Activated CD8-positive, alpha-beta T cell treated with anti-CD3 and anti-CD28 coated beads for 36 hours (primary cell): ENCODE measurements around the gene CCL13. TPM values are rescaled to one million over a fixed set of nuclear protein-coding genes. Genes with fewer than 3 reads are reported as not detected.

Experiments used
- ATAC-seq: fragments of 200-7000 bp; cut with Tn5 transposase; one replicate; pipeline ENCODE4 v1.10.0; 2021; ENCODE audit warnings: mild to moderate bottlenecking, moderate library complexity
- CTCF ChIA-PET: fragments of 350-600 bp; sonication (Branson Sonifier 250); formaldehyde crosslinking; loops from one replicate; lab custom pipeline; 2021; ENCODE audit warnings: antibody characterized with exemption; lab: Charles Lee
- POLR2A ChIA-PET: fragments of 350-600 bp; sonication (Branson Sonifier 250); formaldehyde crosslinking; loops from one replicate; lab custom pipeline; 2021; ENCODE audit warnings: antibody characterized with exemption; lab: Charles Lee
- DNase-seq: peaks from one replicate; pipeline ENCODE4 v3.0.0-alpha.2; 2020
- H3K27ac Mint-ChIP-seq: one replicate; pipeline ENCODE4 v1.8.0; 2021; ENCODE audit warnings: mild to moderate bottlenecking, mixed read lengths
- H3K27me3 Mint-ChIP-seq: one replicate; pipeline ENCODE4 v1.8.0; 2021; ENCODE audit warnings: mixed read lengths
- H3K36me3 Mint-ChIP-seq: one replicate; pipeline ENCODE4 v1.8.0; 2021; ENCODE audit warnings: low read depth, mixed read lengths
- H3K4me1 Mint-ChIP-seq: one replicate; pipeline ENCODE4 v1.8.0; 2021; ENCODE audit warnings: low read depth, mixed read lengths
- H3K4me3 Mint-ChIP-seq: one replicate; pipeline ENCODE4 v1.8.0; 2021; ENCODE audit warnings: mild to moderate bottlenecking, moderate library complexity, mixed read lengths
- H3K9me3 Mint-ChIP-seq: one replicate; pipeline ENCODE4 v1.8.0; 2021; ENCODE audit warnings: mixed read lengths
- CTCF ChIP-seq: fragments of 200-600 bp; IDR thresholded peaks from one replicate; pipeline ENCODE4 v1.8.0; 2022; ENCODE audit warnings: antibody characterized with exemption, mild to moderate bottlenecking
- intact Hi-C: fragments of 100-400 bp; cut with micrococcal nuclease; formaldehyde crosslinking; loops from one replicate; pipeline ENCODE4 v1.10.0; 2022
- total RNA-seq, 2 experiments: library from RNA; stranded (reverse); gene quantifications; one replicate each; pipeline ENCODE4 v1.2.3, GENCODE V29; 2021

The CCL13 gene
- total RNA-seq, 2 experiments from 2014 or later = not detected

- peaks cover 6% of the 10 kb centered on the region for H3K27me3 Mint-ChIP-seq
- H3K4me1 Mint-ChIP-seq = peaks cover 9% of the 10 kb centered on the region
- H3K36me3 Mint-ChIP-seq = no peaks in the 10 kb centered on the region
- no peak overlapping the region for H3K27ac Mint-ChIP-seq
- no peak for ATAC-seq
- CTCF ChIA-PET = interaction anchor here (0.6 to 12.2 kb wide), 66 partner anchors 8 to 1292 kb away, joined by 3 to 319 read pairs (median 6); partner anchors contain the start of genes CCL11, CCL7 and CCL8
- POLR2A ChIA-PET = interaction anchor here (0.7 to 3.0 kb wide), 2 partner anchors 39 to 159 kb away, joined by 3 to 14 read pairs; no protein-coding TSS in a partner anchor
- no peak overlapping the region for H3K4me3 Mint-ChIP-seq
- H3K9me3 Mint-ChIP-seq = no peaks in the 10 kb centered on the region
- no peak for TF ChIP-seq CTCF
- intact Hi-C loops = loop anchor here (2.0 kb wide), 1 partner anchor 160 kb away; no protein-coding TSS in a partner anchor
- DNase-seq = no peak
These were observed 4.5 kb downstream of the CCL13 start for GRCh38 chr17:34360601-34361270.

GRCh38 chr17:34361478-34362061, 5.3 kb downstream of the CCL13 start:
- H3K4me3 Mint-ChIP-seq = no peak overlapping the region
- ChIA-PET CTCF (interaction anchor here (0.6 to 12.2 kb wide), 71 partner anchors 8 to 1291 kb away, joined by 3 to 319 read pairs (median 5); partner anchors contain the start of genes CCL11, CCL7 and CCL8), POLR2A (interaction anchor here (3.0 kb wide), 1 partner anchor 160 kb away, joined by 14 read pairs; no protein-coding TSS in a partner anchor)
- DNase-seq (peak; percentile 90), ATAC-seq (peak; percentile 95)
- H3K36me3 Mint-ChIP-seq = no peaks in the 10 kb centered on the region
- H3K27me3 Mint-ChIP-seq = peaks cover 6% of the 10 kb centered on the region
- peaks cover 12% of the 10 kb centered on the region for H3K4me1 Mint-ChIP-seq
- intact Hi-C loops = loop anchor here (2.0 kb wide), 1 partner anchor 161 kb away; no protein-coding TSS in a partner anchor
- H3K27ac Mint-ChIP-seq = no peak overlapping the region
- no peaks in the 10 kb centered on the region for H3K9me3 Mint-ChIP-seq
- peak; percentile 94 for TF ChIP-seq CTCF

GRCh38 chr17:34363183-34363661, 6.9 kb downstream of the CCL13 start, which contains the start of gene CCL1:
CCL1 (minus strand) TSS chr17:34363233; CDS start chr17:34363161, 72 bp downstream.
- CTCF ChIA-PET = interaction anchor here (2.5 to 12.2 kb wide), 5 partner anchors 28 to 193 kb away, joined by 16 to 319 read pairs (median 40); no protein-coding TSS in a partner anchor

GRCh38 chr17:34364751-34365150, 8.5 kb downstream of the CCL13 start:
- ATAC-seq = no peak
- no peak overlapping the region for H3K27ac Mint-ChIP-seq
- no peaks in the 10 kb centered on the region for H3K36me3 Mint-ChIP-seq
- ChIA-PET CTCF (interaction anchor here (0.8 to 12.2 kb wide), 3 partner anchors 163 to 194 kb away, joined by 3 to 319 read pairs (median 49); no protein-coding TSS in a partner anchor), POLR2A (no interaction called here)
- no peaks in the 10 kb centered on the region for H3K9me3 Mint-ChIP-seq
- intact Hi-C loops = no loop called here
- H3K4me3 Mint-ChIP-seq = no peak overlapping the region
- DNase-seq = no peak
- no peak for TF ChIP-seq CTCF
- H3K4me1 Mint-ChIP-seq = peaks cover 12% of the 10 kb centered on the region
- peaks cover 6% of the 10 kb centered on the region for H3K27me3 Mint-ChIP-seq

More at GRCh38 chr17:34363183-34363661, 6.9 kb downstream of the CCL13 start, which contains the start of gene CCL1:
- POLR2A ChIA-PET = interaction anchor here (3.0 kb wide), 1 partner anchor 162 kb away, joined by 14 read pairs; no protein-coding TSS in a partner anchor
- no peak within 1 kb of the TSS for H3K27ac Mint-ChIP-seq
- ATAC-seq = no peak
- peaks cover 6% of the 10 kb centered on the region for H3K27me3 Mint-ChIP-seq
- H3K4me1 Mint-ChIP-seq = peaks cover 12% of the 10 kb centered on the region
- no peak for DNase-seq
- no peaks in the 10 kb centered on the region for H3K36me3 Mint-ChIP-seq
- TF ChIP-seq CTCF = no peak
- no peak within 1 kb of the TSS for H3K4me3 Mint-ChIP-seq
- no peaks in the 10 kb centered on the region for H3K9me3 Mint-ChIP-seq
- intact Hi-C loops = no loop called here
